Progenitor cell of endocrine pancreas (in vitro differentiated cells): ENCODE results near the gene POLR2F. TPM values are rescaled to one million over a fixed set of nuclear protein-coding genes. Genes with fewer than 3 reads are reported as not detected.

Source experiments
- DNase-seq: peaks from one replicate; pipeline ENCODE4 v3.0.0; 2021; ENCODE audit warnings: low spot score; ENCODE audit not compliant: unreplicated experiment
- H3K27ac Mint-ChIP-seq: 2 replicates; pipeline ENCODE4 v1.8.0; 2021; ENCODE audit warnings: mild to moderate bottlenecking, moderate library complexity, mixed read lengths
- H3K27me3 Mint-ChIP-seq: 2 replicates; pipeline ENCODE4 v1.8.0; 2021; ENCODE audit warnings: mixed read lengths
- H3K36me3 Mint-ChIP-seq: 2 replicates; pipeline ENCODE4 v1.8.0; 2022; ENCODE audit warnings: mixed read lengths; ENCODE audit not compliant: insufficient read depth
- H3K4me1 Mint-ChIP-seq: 2 replicates; pipeline ENCODE4 v1.8.0; 2021; ENCODE audit warnings: low read depth, mixed read lengths
- H3K4me3 Mint-ChIP-seq: 2 replicates; pipeline ENCODE4 v1.8.0; 2021; ENCODE audit warnings: low read depth, mild to moderate bottlenecking, moderate library complexity, mixed read lengths
- H3K9me3 Mint-ChIP-seq: 2 replicates; pipeline ENCODE4 v1.8.0; 2021; ENCODE audit warnings: low read depth, mixed read lengths
- total RNA-seq: library from RNA; stranded (reverse); gene quantifications from 2 replicates; pipeline ENCODE4 v1.2.1, GENCODE V29; 2021
- TF ChIP-seq, protein P1 (sequence below): fragments of 200-600 bp; sonication (generic); IDR thresholded peaks from one replicate; pipeline ENCODE4 v1.5.0; 2021; ENCODE audit warnings: antibody characterized with exemption, mild to moderate bottlenecking; ENCODE audit not compliant: unreplicated experiment

Gene POLR2F
- total RNA-seq, 1 donor from 2014 or later, result 83.1 TPM

DNA sequence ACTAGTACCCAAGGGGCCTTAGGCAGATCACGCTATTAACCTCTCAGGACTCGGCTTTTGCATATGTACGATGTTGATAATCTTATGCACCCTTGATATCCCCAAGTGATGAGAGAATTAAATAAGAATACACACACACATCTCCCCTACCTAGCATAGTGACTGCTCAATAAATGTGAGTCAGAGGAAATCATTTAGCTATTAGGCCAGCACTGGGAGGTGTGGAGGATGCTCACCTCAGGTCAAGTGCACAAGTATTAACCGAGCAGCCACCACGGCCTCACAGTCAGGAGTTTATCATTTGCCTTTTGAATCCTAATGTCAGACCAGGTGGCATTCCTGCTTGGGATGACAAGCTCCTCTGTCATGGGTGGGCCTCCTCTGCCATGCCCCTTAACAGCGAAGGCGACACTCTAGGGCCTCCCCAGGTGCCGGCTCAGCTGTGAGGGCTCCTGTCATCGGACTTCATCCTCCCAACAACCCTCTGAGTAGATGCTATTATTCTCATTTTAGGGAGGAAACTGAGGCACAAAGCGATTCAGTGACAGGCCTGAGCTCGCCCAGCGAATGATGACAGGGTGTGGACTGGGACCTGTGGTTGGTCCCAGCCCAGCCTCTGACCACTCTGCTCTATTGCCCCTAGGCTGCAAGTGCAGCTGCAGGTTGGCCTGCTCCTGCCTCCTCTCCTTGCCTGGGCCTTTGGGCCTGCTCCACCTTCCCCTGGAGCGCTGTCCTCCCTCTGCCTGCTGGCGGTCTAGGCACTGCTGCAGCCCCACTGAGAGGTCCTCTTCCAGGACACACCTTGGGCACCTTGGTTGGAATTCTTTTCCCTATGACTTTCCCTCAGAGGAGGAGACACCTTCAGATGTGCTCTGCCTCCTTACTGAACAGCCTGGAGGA is 35.9 kb downstream of the POLR2F start:
- H3K4me1 Mint-ChIP-seq, result peaks cover 2% of the 10 kb centered on the region
- peaks cover 10% of the 10 kb centered on the region for H3K27me3 Mint-ChIP-seq
- H3K9me3 Mint-ChIP-seq, result no peaks in the 10 kb centered on the region
- no peak overlapping the region for H3K27ac Mint-ChIP-seq
- no peak overlapping the region for H3K4me3 Mint-ChIP-seq
- DNase-seq, result no peak
- TF ChIP-seq, protein P1, sequence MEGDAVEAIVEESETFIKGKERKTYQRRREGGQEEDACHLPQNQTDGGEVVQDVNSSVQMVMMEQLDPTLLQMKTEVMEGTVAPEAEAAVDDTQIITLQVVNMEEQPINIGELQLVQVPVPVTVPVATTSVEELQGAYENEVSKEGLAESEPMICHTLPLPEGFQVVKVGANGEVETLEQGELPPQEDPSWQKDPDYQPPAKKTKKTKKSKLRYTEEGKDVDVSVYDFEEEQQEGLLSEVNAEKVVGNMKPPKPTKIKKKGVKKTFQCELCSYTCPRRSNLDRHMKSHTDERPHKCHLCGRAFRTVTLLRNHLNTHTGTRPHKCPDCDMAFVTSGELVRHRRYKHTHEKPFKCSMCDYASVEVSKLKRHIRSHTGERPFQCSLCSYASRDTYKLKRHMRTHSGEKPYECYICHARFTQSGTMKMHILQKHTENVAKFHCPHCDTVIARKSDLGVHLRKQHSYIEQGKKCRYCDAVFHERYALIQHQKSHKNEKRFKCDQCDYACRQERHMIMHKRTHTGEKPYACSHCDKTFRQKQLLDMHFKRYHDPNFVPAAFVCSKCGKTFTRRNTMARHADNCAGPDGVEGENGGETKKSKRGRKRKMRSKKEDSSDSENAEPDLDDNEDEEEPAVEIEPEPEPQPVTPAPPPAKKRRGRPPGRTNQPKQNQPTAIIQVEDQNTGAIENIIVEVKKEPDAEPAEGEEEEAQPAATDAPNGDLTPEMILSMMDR, result no peak
- H3K36me3 Mint-ChIP-seq, result no peaks in the 10 kb centered on the region

- Mint-ChIP-seq H3K4me1 (peaks cover 2% of the 10 kb centered on the region), H3K36me3 (no peaks in the 10 kb centered on the region), H3K27me3 (peaks cover 2% of the 10 kb centered on the region), H3K4me3 (no peak overlapping the region), H3K9me3 (no peaks in the 10 kb centered on the region), H3K27ac (no peak overlapping the region)
- DNase-seq, result no peak
- TF ChIP-seq, protein P1, result no peak
Measured at GRCh38 chr22:37990301-37990700, 36.8 kb downstream of the POLR2F start.

DNA sequence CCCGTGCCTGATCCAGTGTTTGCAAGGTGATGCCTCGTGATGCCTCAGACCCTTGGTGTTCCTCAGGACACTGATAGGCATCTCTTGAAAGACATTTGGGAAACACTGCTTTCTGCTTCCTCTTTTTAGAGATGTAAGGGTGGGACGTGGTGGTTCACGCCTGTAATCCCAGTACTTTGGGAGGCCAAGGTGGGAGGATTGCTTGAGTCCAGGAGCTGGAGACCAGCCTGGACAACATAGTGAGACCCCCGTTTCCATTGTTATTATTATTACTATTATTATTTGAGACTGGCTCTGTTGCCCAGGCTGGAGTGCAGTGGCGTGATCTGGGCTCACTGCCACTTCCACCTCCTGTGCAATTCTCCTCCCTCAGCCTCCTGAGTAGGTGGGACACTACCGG is 37.4 kb downstream of the POLR2F start:
- TF ChIP-seq, protein P1, result no peak
- no peak overlapping the region for H3K4me3 Mint-ChIP-seq
- H3K27ac Mint-ChIP-seq, result no peak overlapping the region
- DNase-seq, result no peak
- no peaks in the 10 kb centered on the region for H3K4me1 Mint-ChIP-seq
- H3K27me3 Mint-ChIP-seq, result no peaks in the 10 kb centered on the region
- no peaks in the 10 kb centered on the region for H3K36me3 Mint-ChIP-seq
- H3K9me3 Mint-ChIP-seq, result no peaks in the 10 kb centered on the region

DNA sequence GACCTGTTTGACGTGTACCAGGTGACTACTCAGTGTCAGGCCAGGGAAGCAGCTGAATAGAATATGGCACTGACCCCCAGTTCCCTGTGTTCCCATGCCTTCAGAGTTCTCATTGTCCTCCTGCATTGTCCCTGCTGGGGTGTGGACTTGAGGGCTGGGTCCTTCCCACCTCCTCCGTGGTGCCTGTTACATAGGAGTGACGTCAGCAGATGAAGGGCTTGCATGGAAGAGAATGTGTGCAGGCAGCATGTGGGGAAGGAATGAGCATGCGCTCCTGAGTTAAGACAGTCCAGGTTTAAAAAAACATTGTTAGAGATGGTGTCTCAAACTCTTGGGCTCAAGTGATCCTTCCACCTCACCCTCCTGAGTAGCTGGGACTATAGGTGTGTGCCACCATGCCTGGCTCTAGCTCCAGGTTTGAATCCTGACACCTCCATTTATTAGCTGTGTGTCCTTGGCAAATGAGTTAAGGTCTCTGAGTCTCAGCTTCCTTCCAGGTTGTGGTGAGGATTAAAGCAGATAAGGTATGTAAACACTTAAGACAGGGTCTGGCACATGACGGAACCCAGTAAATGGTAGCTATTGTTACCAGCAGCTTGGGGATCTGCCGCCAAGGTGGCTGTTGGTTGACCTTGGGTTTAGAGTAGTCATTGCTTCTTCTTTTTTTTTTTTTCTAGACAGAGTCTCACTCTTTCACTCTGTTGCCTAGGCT is 38.4 kb downstream of the POLR2F start:
- no peaks in the 10 kb centered on the region for H3K27me3 Mint-ChIP-seq
- no peak overlapping the region for H3K27ac Mint-ChIP-seq
- no peak overlapping the region for H3K4me3 Mint-ChIP-seq
- H3K9me3 Mint-ChIP-seq, result no peaks in the 10 kb centered on the region
- no peak for DNase-seq
- no peaks in the 10 kb centered on the region for H3K36me3 Mint-ChIP-seq
- no peaks in the 10 kb centered on the region for H3K4me1 Mint-ChIP-seq
- TF ChIP-seq, protein P1, result no peak

DNA sequence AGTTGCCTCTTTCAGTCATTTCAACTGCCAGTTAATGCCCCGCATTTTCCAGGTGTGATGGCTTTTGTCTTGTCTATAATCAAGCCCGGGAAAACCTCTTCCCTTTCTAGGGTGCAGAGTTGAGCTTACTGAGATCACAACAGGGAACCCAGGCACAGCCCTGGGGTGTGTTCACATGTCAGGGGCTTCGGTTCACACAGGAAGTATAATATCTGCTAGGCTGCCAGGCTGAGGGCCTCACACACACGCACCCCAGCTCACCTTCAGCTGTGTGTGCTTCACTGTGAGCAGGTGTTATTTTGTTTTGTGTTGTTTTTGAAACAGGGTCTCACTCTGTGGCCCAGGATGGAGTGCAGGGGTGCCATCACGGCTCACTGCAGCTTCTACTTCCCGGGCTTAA is 40.5 kb downstream of the POLR2F start:
- peaks cover 9% of the 10 kb centered on the region for H3K4me1 Mint-ChIP-seq
- DNase-seq, result no peak
- H3K27me3 Mint-ChIP-seq, result no peaks in the 10 kb centered on the region
- no peak overlapping the region for H3K4me3 Mint-ChIP-seq
- no peaks in the 10 kb centered on the region for H3K36me3 Mint-ChIP-seq
- H3K9me3 Mint-ChIP-seq, result no peaks in the 10 kb centered on the region
- TF ChIP-seq, protein P1, result no peak
- H3K27ac Mint-ChIP-seq, result no peak overlapping the region
